Umbilical cord (tissue), 2 donors: ENCODE data around the gene CSPG4. TPM values are rescaled to one million over a fixed set of nuclear protein-coding genes. Genes with fewer than 3 reads are reported as not detected.
"Not testable (repeated sequence)": the region's sequence is repeated elsewhere in the genome, so short reads cannot be mapped to it uniquely, and the experiment has no call there.

Experiments used
- DNase-seq: peaks from one replicate; pipeline ENCODE4 v3.0.0-alpha.2; 2015; ENCODE audit warnings: low spot score
- total RNA-seq: library from RNA; depleted of rRNA; stranded (reverse); fragments of >200 nt; gene quantifications from one replicate; pipeline ENCODE4 v1.2.3, GENCODE V29; 2014; ENCODE audit warnings: low replicate concordance; ENCODE audit not compliant: insufficient read depth

The CSPG4 gene
- total RNA-seq, 1 donor from 2014 or later = 84.0 TPM

GRCh38 chr15:75725719-75726607 lies 13.3 kb upstream of the CSPG4 start:
- DNase-seq = no peak

- DNase-seq = no peak
Observed at GRCh38 chr15:75725006-75725718, 12.5 kb upstream of the CSPG4 start.

GRCh38 chr15:75723847-75724660 lies 11.4 kb upstream of the CSPG4 start:
- peak; percentile 98 for DNase-seq

GRCh38 chr15:75723171-75723846 lies 10.7 kb upstream of the CSPG4 start:
- DNase-seq = no peak

GRCh38 chr15:75721923-75722870 lies 9.5 kb upstream of the CSPG4 start:
- DNase-seq = no peak

- no peak for DNase-seq
Observed at GRCh38 chr15:75721480-75721922, 8.9 kb upstream of the CSPG4 start.

GRCh38 chr15:75720787-75721479 lies 8.3 kb upstream of the CSPG4 start:
- no peak for DNase-seq

GRCh38 chr15:75720297-75720696 lies 7.6 kb upstream of the CSPG4 start:
- DNase-seq = no peak

- DNase-seq = no peak
Observed at GRCh38 chr15:75718328-75718727, 5.7 kb upstream of the CSPG4 start.

- DNase-seq = not testable (repeated sequence)
Observed at GRCh38 chr15:75717001-75717400, 4.4 kb upstream of the CSPG4 start.

GRCh38 chr15:75716249-75716950 lies 3.8 kb upstream of the CSPG4 start:
- DNase-seq = not testable (repeated sequence)

- DNase-seq = not testable (repeated sequence)
Observed at GRCh38 chr15:75715312-75715832, 2.7 kb upstream of the CSPG4 start.

GRCh38 chr15:75714195-75714594 lies 1.5 kb upstream of the CSPG4 start:
- no peak for DNase-seq

GRCh38 chr15:75713338-75713895 lies 769 bp upstream of the CSPG4 start:
- peak; percentile 83 for DNase-seq

GRCh38 chr15:75711495-75711894 lies 1.2 kb downstream of the CSPG4 start:
- DNase-seq = not testable (repeated sequence)

GRCh38 chr15:75710874-75711273 lies 1.8 kb downstream of the CSPG4 start:
- DNase-seq = not testable (repeated sequence)

- DNase-seq = peak; percentile 71
Observed at GRCh38 chr15:75709458-75709857, 3.2 kb downstream of the CSPG4 start.

- DNase-seq = no peak
Observed at GRCh38 chr15:75706682-75706954, 6.0 kb downstream of the CSPG4 start.
